ENCODE measurements around the gene LHFPL5.

Gene LHFPL5

DNA sequence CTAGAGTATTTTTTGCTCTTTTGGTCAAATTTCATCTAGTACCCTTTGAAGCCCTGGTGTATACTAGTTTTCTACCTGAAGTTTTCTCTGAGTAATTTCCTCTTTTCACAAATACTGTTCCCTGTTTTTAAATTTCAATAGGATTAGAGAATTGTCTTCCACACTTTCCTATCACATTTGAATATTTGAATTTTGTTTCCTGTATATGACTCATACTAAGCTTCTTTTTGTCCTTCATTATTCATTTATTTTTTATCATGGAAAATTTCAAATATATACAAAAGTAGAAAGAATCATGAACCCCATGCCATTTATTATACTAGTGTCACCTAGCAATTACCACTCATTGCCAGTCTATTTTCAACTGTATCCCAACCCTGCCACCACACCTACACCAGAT lies 52.7 kb downstream of the LHFPL5 start:
- DNase-seq: no peak

GRCh38 chr6:35859367-35859766 lies 54.2 kb downstream of the LHFPL5 start:
- no peak for DNase-seq

Data from NCI-H446 (cell line).